HepG2 (cell line): ENCODE results near the gene TACC3. TPM values are rescaled to one million over a fixed set of nuclear protein-coding genes. Genes with fewer than 3 reads are reported as not detected.

Experiments
- BORCS8-MEF2B ChIP-seq: sonication (generic); formaldehyde crosslinking; IDR thresholded peaks from 2 replicates; pipeline ENCODE4 v1.8.0; 2022; ENCODE audit warnings: mild to moderate bottlenecking, missing genetic modification reagents
- ESRRA ChIP-seq: sonication (generic); formaldehyde crosslinking; IDR thresholded peaks from 2 replicates; pipeline ENCODE4 v1.5.1; 2020; ENCODE audit warnings: mild to moderate bottlenecking, low read depth, missing genetic modification reagents
- HNRNPK ChIP-seq: fragments of 200-400 bp; formaldehyde crosslinking; IDR thresholded peaks from 2 replicates; pipeline ENCODE4 v1.6.1; 2018; ENCODE audit warnings: low read length, low read depth, moderate library complexity, mild to moderate bottlenecking; ENCODE audit not compliant: poor library complexity, severe bottlenecking
- HNRNPUL1 ChIP-seq: fragments of 200-400 bp; formaldehyde crosslinking; IDR thresholded peaks from 2 replicates; pipeline ENCODE4 v1.6.1; 2017; ENCODE audit warnings: low read depth, mild to moderate bottlenecking, low read length, moderate library complexity
- IKZF1 ChIP-seq: fragments of 450-650 bp; IDR thresholded peaks from 2 replicates; pipeline ENCODE4 v1.7.1; 2016
- KDM2A ChIP-seq: sonication (generic); formaldehyde crosslinking; IDR thresholded peaks from 2 replicates; pipeline ENCODE4 v1.4.0; 2020; ENCODE audit warnings: low read depth, missing genetic modification reagents, borderline replicate concordance
- MLLT10 ChIP-seq: sonication (generic); formaldehyde crosslinking; IDR thresholded peaks from 2 replicates; pipeline ENCODE4 v1.4.0; 2020; ENCODE audit warnings: missing genetic modification reagents
- RBM22 ChIP-seq: fragments of 200-400 bp; formaldehyde crosslinking; optimal IDR thresholded peaks from 2 replicates; pipeline ENCODE3; 2017; ENCODE audit warnings: mild to moderate bottlenecking, low read length, moderate library complexity
- SMAD9 ChIP-seq: sonication (generic); formaldehyde crosslinking; IDR thresholded peaks from 2 replicates; pipeline ENCODE4 v1.5.1; 2020; ENCODE audit warnings: mild to moderate bottlenecking, missing genetic modification reagents
- ZFP41 ChIP-seq: sonication (generic); formaldehyde crosslinking; IDR thresholded peaks from 2 replicates; pipeline ENCODE4 v1.4.0; 2020; ENCODE audit warnings: mild to moderate bottlenecking, missing genetic modification reagents, borderline replicate concordance
- ZFP82 ChIP-seq: sonication (generic); formaldehyde crosslinking; IDR thresholded peaks from 2 replicates; pipeline ENCODE4 v1.5.1; 2020; ENCODE audit warnings: mild to moderate bottlenecking, missing genetic modification reagents, borderline replicate concordance
- ZNF230 ChIP-seq: sonication (generic); formaldehyde crosslinking; IDR thresholded peaks from 2 replicates; pipeline ENCODE4 v1.4.0; 2020; ENCODE audit warnings: mild to moderate bottlenecking, missing genetic modification reagents
- ZNF564 ChIP-seq: sonication (generic); formaldehyde crosslinking; IDR thresholded peaks from 2 replicates; pipeline ENCODE4 v1.8.1; 2023; ENCODE audit warnings: mild to moderate bottlenecking, missing genetic modification reagents
- ZNF574 ChIP-seq: sonication (generic); formaldehyde crosslinking; IDR thresholded peaks from 2 replicates; pipeline ENCODE4 v1.4.0; 2020; ENCODE audit warnings: missing genetic modification reagents
- ZNF598 ChIP-seq: sonication (generic); formaldehyde crosslinking; IDR thresholded peaks from 2 replicates; pipeline ENCODE4 v1.5.1; 2020; ENCODE audit warnings: mild to moderate bottlenecking, missing genetic modification reagents, borderline replicate concordance
- ZNF678 ChIP-seq: sonication (generic); formaldehyde crosslinking; IDR thresholded peaks from 2 replicates; pipeline ENCODE4 v1.4.0; 2020; ENCODE audit warnings: mild to moderate bottlenecking, missing genetic modification reagents
- ZSCAN9 ChIP-seq: IDR thresholded peaks from 2 replicates; pipeline ENCODE4 v1.6.1; 2016; ENCODE audit warnings: borderline replicate concordance
- ZZZ3 ChIP-seq: sonication (generic); formaldehyde crosslinking; IDR thresholded peaks from 2 replicates; pipeline ENCODE4 v1.4.0; 2020; ENCODE audit warnings: missing genetic modification reagents, mild to moderate bottlenecking, borderline replicate concordance
- polyA plus RNA-seq, 8 experiments: library from polyadenylated mRNA; depleted of rRNA in 3 of 8; stranded (reverse) in 7 of 8; unstranded in 1 of 8; fragments of >200 nt; fragmentation: Illumina TruSeq in 4 of 8; extraction: Trizol in 4 of 8; gene quantifications; 2 replicates each; pipeline versions ENCODE4 v1.2.1 to v1.2.3, GENCODE V29; 2011 to 2016; ENCODE audit warnings: low read depth in 4 of 8, missing spikeins in 1 of 8, mixed read lengths in 1 of 8; ENCODE audit not compliant: insufficient read depth in 1 of 8
- total RNA-seq, 5 experiments: library from RNA; depleted of rRNA; stranded (reverse); fragments of >200 nt; fragmentation: Illumina TruSeq; extraction: Trizol; gene quantifications; 2 replicates each; pipeline ENCODE4 v1.2.3, GENCODE V29; 2016; ENCODE audit warnings: low read depth in 1 of 5
- TF ChIP-seq, protein P1 (sequence below): IDR thresholded peaks from 2 replicates; pipeline ENCODE4 v1.6.1; 2016; ENCODE audit warnings: low read depth, control low read depth
- TF ChIP-seq, protein P2 (sequence below): sonication (generic); formaldehyde crosslinking; IDR thresholded peaks from 2 replicates; pipeline ENCODE4 v1.8.1; 2023; ENCODE audit warnings: mild to moderate bottlenecking, inconsistent platforms, moderate library complexity, missing genetic modification reagents, borderline replicate concordance
- TF ChIP-seq, protein P3 (sequence below): sonication (generic); formaldehyde crosslinking; IDR thresholded peaks from 2 replicates; pipeline ENCODE4 v1.5.0; 2020; ENCODE audit warnings: missing genetic modification reagents

TACC3 gene
- total and polyA plus RNA-seq, 2 of the 13 experiments (the other 11 are each of a cell fraction or from before 2014, with no cell fraction given): 20.3 to 21.2 TPM

GRCh38 chr4:1777822-1778641 lies 56.7 kb downstream of the TACC3 start (continued):
- TF ChIP-seq, protein P1, sequence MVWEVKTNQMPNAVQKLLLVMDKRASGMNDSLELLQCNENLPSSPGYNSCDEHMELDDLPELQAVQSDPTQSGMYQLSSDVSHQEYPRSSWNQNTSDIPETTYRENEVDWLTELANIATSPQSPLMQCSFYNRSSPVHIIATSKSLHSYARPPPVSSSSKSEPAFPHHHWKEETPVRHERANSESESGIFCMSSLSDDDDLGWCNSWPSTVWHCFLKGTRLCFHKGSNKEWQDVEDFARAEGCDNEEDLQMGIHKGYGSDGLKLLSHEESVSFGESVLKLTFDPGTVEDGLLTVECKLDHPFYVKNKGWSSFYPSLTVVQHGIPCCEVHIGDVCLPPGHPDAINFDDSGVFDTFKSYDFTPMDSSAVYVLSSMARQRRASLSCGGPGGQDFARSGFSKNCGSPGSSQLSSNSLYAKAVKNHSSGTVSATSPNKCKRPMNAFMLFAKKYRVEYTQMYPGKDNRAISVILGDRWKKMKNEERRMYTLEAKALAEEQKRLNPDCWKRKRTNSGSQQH (CRISPR knock-in tag): no peak
- TF ChIP-seq ZNF564 (no peak), ZSCAN9 (CRISPR knock-in tag) (no peak), ZFP41 (CRISPR knock-in tag) (no peak), ZNF574 (CRISPR knock-in tag) (peak; percentile 39; the same call in 1 of the 2 replicates), ZNF598 (CRISPR knock-in tag) (0 out of 2 replicates have a peak, but pooled peaks have one; percentile 53), ESRRA (no peak), RBM22 (no peak), ZNF230 (CRISPR knock-in tag) (no peak), ZNF678 (CRISPR knock-in tag) (0 out of 2 replicates have a peak, but pooled peaks have one; percentile 36), HNRNPK (peak; percentile 21), KDM2A (CRISPR knock-in tag) (peak; percentile 43; the same call in 1 of the 2 replicates), MLLT10 (no peak), ZZZ3 (no peak), HNRNPUL1 (no peak), SMAD9 (CRISPR knock-in tag) (no peak), BORCS8-MEF2B (no peak; the same call in 1 of the 2 replicates), IKZF1 (no peak), ZFP82 (CRISPR knock-in tag) (no peak)
- TF ChIP-seq, protein P2, sequence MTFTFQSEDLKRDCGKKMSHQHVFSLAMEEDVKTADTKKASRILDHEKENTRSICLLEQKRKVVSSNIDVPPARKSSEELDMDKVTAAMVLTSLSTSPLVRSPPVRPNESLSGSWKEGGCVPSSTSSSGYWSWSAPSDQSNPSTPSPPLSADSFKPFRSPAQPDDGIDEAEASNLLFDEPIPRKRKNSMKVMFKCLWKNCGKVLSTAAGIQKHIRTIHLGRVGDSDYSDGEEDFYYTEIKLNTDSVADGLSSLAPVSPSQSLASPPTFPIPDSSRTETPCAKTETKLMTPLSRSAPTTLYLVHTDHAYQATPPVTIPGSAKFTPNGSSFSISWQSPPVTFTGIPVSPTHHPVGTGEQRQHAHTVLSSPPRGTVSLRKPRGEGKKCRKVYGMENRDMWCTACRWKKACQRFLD: no peak
- TF ChIP-seq, protein P3, sequence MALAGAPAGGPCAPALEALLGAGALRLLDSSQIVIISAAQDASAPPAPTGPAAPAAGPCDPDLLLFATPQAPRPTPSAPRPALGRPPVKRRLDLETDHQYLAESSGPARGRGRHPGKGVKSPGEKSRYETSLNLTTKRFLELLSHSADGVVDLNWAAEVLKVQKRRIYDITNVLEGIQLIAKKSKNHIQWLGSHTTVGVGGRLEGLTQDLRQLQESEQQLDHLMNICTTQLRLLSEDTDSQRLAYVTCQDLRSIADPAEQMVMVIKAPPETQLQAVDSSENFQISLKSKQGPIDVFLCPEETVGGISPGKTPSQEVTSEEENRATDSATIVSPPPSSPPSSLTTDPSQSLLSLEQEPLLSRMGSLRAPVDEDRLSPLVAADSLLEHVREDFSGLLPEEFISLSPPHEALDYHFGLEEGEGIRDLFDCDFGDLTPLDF (CRISPR knock-in tag): no peak
